GM18909 (cell line): Measurements from ENCODE around the gene YWHAH.
"Not testable (repeated sequence)": the region's sequence is repeated elsewhere in the genome, so short reads cannot be mapped to it uniquely, and the experiment has no call there.

Experiments used
- ATAC-seq: cut with Tn5 transposase; IDR thresholded peaks from one replicate; pipeline ENCODE4 v1.9.1; 2021; ENCODE audit warnings: mild to moderate bottlenecking; ENCODE audit not compliant: unreplicated experiment, poor library complexity

Gene YWHAH

GRCh38 chr22:31972180-31972579, 27.8 kb downstream of the YWHAH start:
- ATAC-seq = no peak

DNA sequence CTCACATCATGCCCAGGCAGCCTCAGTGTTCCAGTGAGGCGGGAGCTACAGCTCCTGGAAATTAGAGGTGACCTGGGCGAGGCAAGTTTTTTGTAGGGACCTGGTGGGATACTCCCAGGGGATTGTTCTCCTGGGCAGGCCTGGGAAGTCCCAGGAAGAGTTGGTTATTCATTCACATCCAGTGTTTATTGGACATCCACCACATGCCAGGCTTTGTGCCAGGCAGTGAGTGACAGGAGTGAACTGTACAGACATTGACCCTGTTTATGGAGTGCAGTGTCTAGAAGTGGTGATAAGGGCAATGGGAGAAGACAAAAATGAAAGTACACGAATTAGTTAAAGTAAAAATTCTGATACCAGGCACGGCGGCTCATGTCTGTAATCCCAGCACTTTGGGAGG, 29.4 kb downstream of the YWHAH start:
- ATAC-seq = no peak

DNA sequence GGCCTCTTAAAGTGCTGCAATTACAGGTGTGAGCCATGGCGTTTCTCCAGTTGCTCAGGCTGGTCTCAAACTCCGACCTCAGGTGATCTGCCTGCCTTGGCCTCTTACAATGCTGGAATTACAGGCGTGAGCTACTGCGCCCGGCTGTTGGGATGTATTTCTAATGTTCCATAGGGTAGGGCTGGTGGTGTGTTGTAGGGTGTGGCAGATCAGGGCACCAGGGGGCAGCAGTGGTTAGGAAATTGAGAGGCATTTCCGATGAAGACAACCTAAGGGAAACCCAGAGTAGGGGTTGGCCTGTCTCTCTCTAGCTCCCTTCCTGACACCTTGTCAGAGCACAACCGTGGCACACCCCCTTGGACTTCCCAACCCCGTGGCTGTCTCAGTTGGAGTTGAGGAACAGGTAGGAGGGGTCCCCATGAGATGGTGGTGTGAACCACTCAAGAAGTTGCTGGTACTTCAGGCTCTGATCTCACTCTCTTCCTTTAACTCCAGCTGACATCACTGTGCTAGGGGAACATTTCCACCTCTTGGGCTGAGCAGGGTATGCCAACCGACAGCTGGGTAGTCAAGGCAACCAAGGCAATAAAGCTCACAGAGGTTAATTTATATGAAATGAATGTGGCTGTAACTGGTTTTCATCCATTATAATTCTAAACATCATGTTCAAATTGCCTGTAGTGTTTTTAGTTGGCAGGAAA, 33.0 kb downstream of the YWHAH start:
- ATAC-seq = no peak

- ATAC-seq = no peak
These were observed 33.6 kb downstream of the YWHAH start for GRCh38 chr22:31977939-31978338.

- ATAC-seq = no peak
These were observed 36.3 kb downstream of the YWHAH start for GRCh38 chr22:31980628-31981027.

DNA sequence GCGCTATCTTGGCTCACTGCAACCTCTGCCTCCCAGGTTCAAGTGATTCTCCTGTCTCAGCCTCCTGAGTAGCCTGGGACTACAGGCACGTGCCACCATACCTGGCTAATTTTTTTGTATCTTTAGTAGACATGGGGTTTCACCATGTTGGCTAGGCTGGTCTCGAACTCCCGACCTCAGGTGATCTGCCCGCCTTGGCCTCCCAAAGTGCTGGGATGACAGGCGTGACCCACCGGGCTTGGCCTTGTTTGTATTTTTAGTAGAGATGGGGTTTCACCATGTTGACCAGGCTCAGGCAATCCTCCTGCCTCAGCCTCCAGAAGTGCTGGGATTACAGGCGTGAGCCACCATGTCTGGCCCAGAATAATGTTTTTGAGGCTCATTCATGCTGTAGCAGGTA, 37.6 kb downstream of the YWHAH start:
- ATAC-seq = not testable (repeated sequence)

GRCh38 chr22:31983911-31984656, 39.7 kb downstream of the YWHAH start:
- no peak for ATAC-seq

DNA sequence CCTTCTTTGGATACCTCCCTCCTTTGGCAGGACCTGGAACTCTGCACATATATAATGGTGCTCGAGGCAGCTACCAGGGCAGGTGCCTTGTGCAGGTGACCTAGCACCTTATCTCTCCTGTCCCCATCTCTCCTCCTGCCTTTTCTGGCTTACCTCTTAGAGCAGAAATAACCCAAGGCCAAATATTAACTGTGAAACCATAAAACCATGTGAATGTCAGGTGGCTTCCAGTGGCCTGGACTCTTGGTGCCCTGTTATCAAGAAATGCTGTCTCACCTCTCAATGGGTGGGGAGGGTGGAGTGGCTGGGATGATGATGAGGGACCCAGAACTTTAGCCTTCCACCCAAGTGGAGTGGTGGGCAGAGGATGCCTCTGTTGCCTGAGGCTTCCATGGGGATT, 42.9 kb downstream of the YWHAH start:
- ATAC-seq = no peak

GRCh38 chr22:31991102-31991839, 46.9 kb downstream of the YWHAH start:
- no peak for ATAC-seq

DNA sequence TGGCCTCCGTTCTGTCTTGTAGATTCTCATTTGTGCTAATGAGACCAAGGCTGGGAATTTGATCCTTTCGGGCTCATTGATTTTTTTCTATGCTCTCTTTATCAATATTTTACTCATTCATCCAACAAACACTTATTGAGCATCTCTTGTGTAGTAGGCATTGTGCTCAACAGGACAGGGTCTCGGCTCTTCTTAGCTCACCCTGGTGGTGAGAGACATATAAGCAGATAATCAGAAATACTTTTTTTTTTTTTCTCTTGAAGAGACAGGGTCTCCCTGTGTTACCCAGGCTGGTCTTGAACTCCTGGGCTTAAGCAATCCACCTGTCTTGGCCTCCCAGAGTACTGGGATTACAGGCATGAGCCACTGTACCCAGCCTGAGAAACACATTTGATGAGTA, 50.7 kb downstream of the YWHAH start:
- ATAC-seq = no peak

GRCh38 chr22:31995807-31996206, 51.5 kb downstream of the YWHAH start:
- ATAC-seq = no peak

DNA sequence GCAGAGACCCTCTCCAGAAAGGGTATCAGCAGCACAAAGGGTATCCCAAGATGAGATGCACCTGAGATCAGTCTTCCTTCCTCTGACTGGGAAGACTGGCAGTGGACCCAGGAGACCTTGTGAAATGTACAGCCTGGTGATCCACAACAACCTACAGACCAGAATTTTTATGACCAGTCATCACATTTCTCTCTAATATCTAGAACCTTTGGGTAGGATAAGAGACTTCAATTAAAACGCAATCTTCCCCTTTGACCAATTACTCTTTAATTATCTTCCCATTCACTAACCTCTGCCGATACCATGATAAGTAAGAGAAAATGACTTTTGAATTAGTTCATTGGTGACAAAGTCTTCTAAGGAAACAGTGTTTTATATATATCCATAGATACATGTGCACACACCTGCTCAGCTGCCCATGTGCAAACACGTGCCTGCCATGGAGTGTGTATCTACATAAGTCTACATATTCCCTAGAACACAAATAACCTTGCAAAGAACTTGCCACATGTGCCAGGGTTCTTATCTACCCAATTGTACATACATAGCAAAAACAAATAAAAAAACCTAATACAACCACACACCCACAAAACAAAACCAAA, 54.5 kb downstream of the YWHAH start:
- no peak for ATAC-seq

GRCh38 chr22:32000181-32000580, 55.8 kb downstream of the YWHAH start:
- ATAC-seq = no peak

- ATAC-seq = no peak
These were observed 61.1 kb downstream of the YWHAH start for GRCh38 chr22:32005453-32005852.
